ENCODE measurements around the gene PIK3CD. TPM values are rescaled to one million over a fixed set of nuclear protein-coding genes. Genes with fewer than 3 reads are reported as not detected.

PIK3CD gene
- total and polyA plus RNA-seq, 10 of the 15 experiments (the other 5 are each of a cell fraction or from before 2014, with no cell fraction given): 7.0 to 101 (median 51.1) TPM

GRCh38 chr1:9610548-9610947 lies 41.0 kb upstream of the PIK3CD start:
- BruUV-seq (replicated peaks): no TSS peak
- no peak for FAIRE-seq
- POLR2A ChIA-PET: no interaction called here
- Histone ChIP-seq H3K4me1 (ENCODE audit: control insufficient read depth, insufficient read depth, low read length) (no peaks in the 10 kb centered on the region), H4K20me1 (ENCODE audit: control insufficient read depth, insufficient read depth) (no peaks in the 10 kb centered on the region), H3K27ac (ENCODE audit: control insufficient read depth, insufficient read depth) (no peak overlapping the region), H3K9ac (ENCODE audit: control insufficient read depth, insufficient read depth, low read length) (no peak overlapping the region), H2AFZ (ENCODE audit: control insufficient read depth, low read depth, low read length) (no peak overlapping the region), H3K9me3 (replicated peaks; ENCODE audit: control insufficient read depth, insufficient read depth, low read length) (no peaks in the 10 kb centered on the region), H3K4me2 (ENCODE audit: control insufficient read depth, insufficient read depth) (no peak overlapping the region), H3K27me3 (replicated peaks in 1 of 2; ENCODE audit: control insufficient read depth in 2 of 2, insufficient read depth in 2 of 2, low read length in 1 of 2) (no peaks in the 10 kb centered on the region), H3K79me2 (ENCODE audit: control insufficient read depth, insufficient read depth, low read length) (no peaks in the 10 kb centered on the region), H3K36me3 (ENCODE audit: control insufficient read depth in 2 of 2, insufficient read depth in 2 of 2, low read length in 1 of 2) (peaks cover 3 to 13% of the 10 kb centered on the region in 2 experiments; a peak in 3 of 4 replicates), H3K4me3 (no peak overlapping the region)
- no peak for TF ChIP-seq STAT1 (conservative IDR thresholded peaks at IDR 0.05)
- no peak for TF ChIP-seq ZBTB11 (CRISPR knock-in tag; IDR thresholded peaks at IDR 0.05)
- TF ChIP-seq CHD4 (IDR thresholded peaks at IDR 0.05): no peak
- no peak for TF ChIP-seq BMI1 (IDR thresholded peaks at IDR 0.05; ENCODE audit: borderline replicate concordance)
- no peak for TF ChIP-seq SPI1 (IDR thresholded peaks at IDR 0.05; ENCODE audit: borderline replicate concordance, insufficient read depth, low read depth, low read length)
- TF ChIP-seq SUZ12 (IDR thresholded peaks at IDR 0.05; ENCODE audit: unreplicated experiment): no peak
- TF ChIP-seq, protein P1, sequence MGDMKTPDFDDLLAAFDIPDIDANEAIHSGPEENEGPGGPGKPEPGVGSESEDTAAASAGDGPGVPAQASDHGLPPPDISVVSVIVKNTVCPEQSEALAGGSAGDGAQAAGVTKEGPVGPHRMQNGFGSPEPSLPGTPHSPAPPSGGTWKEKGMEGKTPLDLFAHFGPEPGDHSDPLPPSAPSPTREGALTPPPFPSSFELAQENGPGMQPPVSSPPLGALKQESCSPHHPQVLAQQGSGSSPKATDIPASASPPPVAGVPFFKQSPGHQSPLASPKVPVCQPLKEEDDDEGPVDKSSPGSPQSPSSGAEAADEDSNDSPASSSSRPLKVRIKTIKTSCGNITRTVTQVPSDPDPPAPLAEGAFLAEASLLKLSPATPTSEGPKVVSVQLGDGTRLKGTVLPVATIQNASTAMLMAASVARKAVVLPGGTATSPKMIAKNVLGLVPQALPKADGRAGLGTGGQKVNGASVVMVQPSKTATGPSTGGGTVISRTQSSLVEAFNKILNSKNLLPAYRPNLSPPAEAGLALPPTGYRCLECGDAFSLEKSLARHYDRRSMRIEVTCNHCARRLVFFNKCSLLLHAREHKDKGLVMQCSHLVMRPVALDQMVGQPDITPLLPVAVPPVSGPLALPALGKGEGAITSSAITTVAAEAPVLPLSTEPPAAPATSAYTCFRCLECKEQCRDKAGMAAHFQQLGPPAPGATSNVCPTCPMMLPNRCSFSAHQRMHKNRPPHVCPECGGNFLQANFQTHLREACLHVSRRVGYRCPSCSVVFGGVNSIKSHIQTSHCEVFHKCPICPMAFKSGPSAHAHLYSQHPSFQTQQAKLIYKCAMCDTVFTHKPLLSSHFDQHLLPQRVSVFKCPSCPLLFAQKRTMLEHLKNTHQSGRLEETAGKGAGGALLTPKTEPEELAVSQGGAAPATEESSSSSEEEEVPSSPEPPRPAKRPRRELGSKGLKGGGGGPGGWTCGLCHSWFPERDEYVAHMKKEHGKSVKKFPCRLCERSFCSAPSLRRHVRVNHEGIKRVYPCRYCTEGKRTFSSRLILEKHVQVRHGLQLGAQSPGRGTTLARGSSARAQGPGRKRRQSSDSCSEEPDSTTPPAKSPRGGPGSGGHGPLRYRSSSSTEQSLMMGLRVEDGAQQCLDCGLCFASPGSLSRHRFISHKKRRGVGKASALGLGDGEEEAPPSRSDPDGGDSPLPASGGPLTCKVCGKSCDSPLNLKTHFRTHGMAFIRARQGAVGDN (IDR thresholded peaks at IDR 0.05): no peak
- TF ChIP-seq EGR1 (IDR thresholded peaks at IDR 0.05; ENCODE audit: borderline replicate concordance in 1 of 2, low read depth in 2 of 2, low read length in 2 of 2): no peak
- no peak for TF ChIP-seq ASH2L (IDR thresholded peaks at IDR 0.05; ENCODE audit: borderline replicate concordance, low read depth)
- no peak for TF ChIP-seq BACH1 (IDR thresholded peaks at IDR 0.05; ENCODE audit: borderline replicate concordance)
- no peak for TF ChIP-seq NR2F1 (conservative IDR thresholded peaks at IDR 0.05)
- intact Hi-C loops (cut with micrococcal nuclease; ENCODE audit: unreplicated experiment) (no loop called here), in situ Hi-C loops (cut with MboI) (no loop called here)
- CTCF ChIA-PET: no interaction called here
- ATAC-seq: no peak
- WGBS (ENCODE audit: insufficient coverage, insufficient replicate concordance, low lambda C conversion rate, missing lambda C conversion rate): 94% methylated on average over 24 of the region's 25 CpGs
- RAD21 ChIA-PET (ENCODE audit: unreplicated experiment): no interaction called here
- SMC1A ChIA-PET (ENCODE audit: uncharacterized antibody, unreplicated experiment): no interaction called here
- DNase-seq (ENCODE audit: low read depth, low spot score): no peak
